GM18511 (cell line): ENCODE data around the gene PDE3A.
"Not testable (repeated sequence)": the region's sequence is repeated elsewhere in the genome, so short reads cannot be mapped to it uniquely, and the experiment has no call there.

Experiments used
- ATAC-seq: cut with Tn5 transposase; IDR thresholded peaks from one replicate; pipeline ENCODE4 v1.9.1; 2021; ENCODE audit warnings: mild to moderate bottlenecking, moderate library complexity; ENCODE audit not compliant: unreplicated experiment

Gene PDE3A

DNA sequence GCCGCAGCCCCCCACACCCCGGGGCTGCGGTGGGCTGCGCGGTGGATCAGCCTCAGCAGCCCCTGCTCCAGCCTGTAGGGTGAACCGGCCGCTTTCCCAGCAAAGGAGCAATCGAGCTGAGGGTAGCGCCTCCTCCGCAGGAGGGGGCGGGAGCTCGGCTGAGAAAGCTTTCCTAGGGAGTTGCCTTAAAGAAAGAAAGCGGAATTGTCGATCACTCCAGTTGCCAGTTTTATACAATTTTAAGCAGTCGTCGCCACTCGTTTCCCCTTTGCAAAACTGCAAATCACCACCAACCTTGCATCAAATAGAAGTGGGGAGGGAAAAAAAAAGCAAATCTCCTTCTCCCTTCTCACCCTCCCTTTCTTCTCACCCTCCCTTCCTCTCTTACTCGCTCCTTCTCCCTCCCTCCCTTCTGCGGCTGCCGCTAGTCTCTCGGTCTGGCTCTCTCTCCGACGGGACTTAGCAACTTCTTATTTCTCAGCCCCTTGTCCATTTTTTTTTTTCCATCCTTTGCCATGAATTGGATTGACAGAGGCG is at the start of gene PDE3A:
TSS of gene PDE3A (plus strand) at position 424 of the 537 bp plus-strand sequence. CDS start 748 bp downstream, outside the sequence.
- no peak for ATAC-seq

DNA sequence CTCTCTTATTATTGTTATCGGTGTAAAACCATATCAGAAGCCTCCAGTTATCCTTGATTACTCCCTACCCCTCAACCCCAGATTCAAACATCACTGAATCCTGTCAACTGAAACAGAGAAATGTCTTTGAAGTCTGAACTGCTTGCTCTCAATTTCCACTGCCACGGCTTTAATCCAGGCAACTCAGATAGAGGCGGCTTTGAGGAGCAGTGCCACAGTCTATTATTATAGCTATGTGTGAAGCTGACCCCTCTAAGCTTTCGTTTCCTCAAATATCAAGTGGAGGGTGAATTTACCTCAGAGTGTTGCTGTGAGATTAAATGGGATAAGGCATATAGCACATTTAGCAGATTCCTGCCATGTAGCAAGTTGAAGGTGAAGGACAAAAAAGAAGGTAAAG is 49.0 kb upstream of the PDE3A start:
- ATAC-seq: no peak

- ATAC-seq: no peak
These were observed 47.8 kb upstream of the PDE3A start for GRCh38 chr12:20320552-20320951.

- not testable (repeated sequence) for ATAC-seq
These were observed 37.4 kb upstream of the PDE3A start for GRCh38 chr12:20330826-20331505.

DNA sequence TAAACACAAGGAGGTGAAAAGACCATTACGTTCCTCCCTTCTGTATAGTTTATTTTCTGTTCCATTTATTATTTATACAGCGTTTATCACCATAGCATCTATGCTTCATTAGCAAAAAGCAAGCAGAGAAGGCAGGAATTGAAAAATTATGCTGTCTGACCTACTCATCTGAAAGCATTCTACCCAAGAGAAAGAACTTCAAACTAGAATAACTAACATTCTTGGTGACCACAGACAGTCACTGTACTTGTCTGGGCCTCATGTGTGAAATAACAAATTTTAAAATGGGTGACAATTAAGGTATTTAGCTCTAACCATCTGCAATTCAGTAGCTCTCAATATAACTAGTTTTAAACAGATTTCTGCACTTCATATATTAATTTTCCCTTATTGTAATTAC is 29.3 kb upstream of the PDE3A start:
- ATAC-seq: no peak

DNA sequence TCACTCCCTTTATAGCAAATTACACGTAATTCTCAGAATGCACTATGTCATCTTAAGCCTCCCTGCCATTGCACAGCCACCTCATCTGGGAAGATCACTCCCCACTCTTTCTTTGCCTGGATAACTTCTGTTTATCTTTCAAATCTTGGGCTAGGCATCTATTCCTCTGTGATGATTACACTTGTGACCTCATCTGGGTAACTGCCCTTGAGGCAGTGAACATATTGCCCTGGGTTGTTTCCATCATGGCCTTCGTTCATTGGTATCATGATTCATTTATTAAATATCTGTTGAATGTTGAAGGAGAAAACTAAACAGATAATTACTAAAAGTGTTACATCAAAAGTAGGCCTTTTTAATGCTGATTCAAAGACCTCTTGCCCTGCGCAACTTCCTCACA is 26.2 kb upstream of the PDE3A start:
- ATAC-seq: no peak

GRCh38 chr12:20345866-20346265 is 22.5 kb upstream of the PDE3A start:
- no peak for ATAC-seq

GRCh38 chr12:20350026-20350425 is 18.3 kb upstream of the PDE3A start:
- ATAC-seq: no peak

DNA sequence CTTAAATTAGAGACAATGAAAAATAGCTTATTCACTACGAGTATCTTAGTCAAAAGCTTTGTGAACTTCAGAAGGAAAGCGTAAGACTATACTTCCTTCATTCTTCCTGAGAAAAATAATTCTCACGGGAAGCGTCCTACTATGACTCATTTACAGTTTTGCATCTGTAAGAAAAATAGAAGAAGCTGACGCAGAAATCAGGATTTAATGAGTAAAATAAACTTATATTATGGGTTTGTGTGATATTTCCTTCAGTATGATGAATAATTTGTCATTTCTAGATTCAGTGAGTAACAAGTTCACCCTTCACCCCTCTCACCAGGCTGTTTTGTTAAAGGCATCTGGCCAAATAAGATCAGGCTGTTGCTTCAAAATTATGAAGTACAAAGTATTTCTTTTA is 17.8 kb upstream of the PDE3A start:
- ATAC-seq: no peak

DNA sequence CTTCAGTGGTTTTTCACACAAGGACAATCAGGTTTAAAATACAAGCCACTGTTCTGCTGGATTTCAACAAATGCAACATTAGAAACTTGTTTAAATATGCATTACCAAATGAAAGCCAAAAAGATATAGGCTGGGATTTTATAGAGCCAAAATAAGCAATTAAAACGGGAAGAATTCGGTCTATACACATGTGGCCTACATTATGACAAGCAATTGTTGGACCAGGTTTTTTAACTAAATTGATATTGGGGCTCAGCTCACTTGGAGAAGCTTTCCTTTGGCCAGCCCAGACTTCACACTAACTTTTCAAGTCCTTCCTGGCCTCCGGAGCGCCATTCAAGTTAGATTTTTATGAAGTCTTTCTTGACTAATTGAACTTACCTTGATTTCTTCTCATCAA is 16.9 kb upstream of the PDE3A start:
- ATAC-seq: no peak

- no peak for ATAC-seq
These were observed 12.3 kb upstream of the PDE3A start for GRCh38 chr12:20356048-20356447.

GRCh38 chr12:20360407-20360806 is 7.9 kb upstream of the PDE3A start:
- ATAC-seq: no peak

DNA sequence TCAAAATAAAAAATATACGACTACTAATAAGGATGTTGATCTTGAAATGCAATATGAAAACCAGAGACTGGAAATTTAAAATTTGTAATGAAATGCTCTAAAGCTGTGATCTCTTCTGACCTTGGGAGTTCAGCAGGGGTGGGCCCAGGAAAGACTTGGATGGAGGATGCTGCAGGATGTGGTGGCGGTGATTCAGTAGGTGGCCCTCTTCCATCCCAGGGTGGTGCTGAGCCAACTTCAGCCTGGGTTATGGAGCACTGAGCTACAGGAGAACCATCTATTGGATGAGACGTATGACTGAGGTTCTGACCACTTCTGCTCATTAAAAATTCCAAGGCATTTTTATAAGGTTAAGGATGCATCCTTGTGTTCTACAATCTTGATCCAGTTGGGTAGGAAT is 6.9 kb upstream of the PDE3A start:
- no peak for ATAC-seq

- no peak for ATAC-seq
These were observed 3.8 kb upstream of the PDE3A start for GRCh38 chr12:20364501-20364900.

- ATAC-seq: no peak
These were observed 1.4 kb upstream of the PDE3A start for GRCh38 chr12:20366776-20367409.

GRCh38 chr12:20367583-20368113 is 689 bp upstream of the PDE3A start:
- no peak for ATAC-seq

DNA sequence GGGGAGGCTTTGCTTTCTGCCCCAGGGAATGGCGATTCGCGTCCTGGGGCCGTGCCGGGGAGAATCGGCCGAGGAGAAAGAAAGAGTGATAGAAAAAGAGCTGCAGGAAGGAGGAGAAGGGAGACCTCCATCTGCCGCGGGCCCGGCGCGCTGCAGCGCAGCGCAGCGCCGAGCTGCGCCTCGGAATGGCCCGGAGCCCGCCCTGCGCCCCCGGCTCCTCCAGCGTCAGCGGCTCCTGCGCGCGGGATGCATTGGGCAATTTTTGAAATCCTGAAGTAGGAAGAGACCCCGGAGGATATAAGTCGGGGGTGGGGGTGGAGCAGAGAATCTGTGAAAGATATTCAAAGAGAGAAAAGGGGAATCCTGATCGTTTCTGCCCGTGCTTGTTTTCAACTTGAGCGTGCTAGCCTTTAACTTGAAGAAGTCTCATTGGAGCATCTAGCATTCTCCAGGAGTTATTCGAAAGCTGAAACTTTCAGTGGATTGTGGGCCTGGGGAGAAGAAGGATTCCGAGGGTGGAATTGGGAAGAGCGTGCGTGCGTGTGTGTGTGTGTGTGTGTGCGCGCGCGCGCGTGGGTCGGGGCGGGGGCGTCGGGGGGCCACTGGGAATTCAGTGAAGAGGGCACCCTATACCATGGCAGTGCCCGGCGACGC is 441 bp downstream of the PDE3A start:
- ATAC-seq: no peak

DNA sequence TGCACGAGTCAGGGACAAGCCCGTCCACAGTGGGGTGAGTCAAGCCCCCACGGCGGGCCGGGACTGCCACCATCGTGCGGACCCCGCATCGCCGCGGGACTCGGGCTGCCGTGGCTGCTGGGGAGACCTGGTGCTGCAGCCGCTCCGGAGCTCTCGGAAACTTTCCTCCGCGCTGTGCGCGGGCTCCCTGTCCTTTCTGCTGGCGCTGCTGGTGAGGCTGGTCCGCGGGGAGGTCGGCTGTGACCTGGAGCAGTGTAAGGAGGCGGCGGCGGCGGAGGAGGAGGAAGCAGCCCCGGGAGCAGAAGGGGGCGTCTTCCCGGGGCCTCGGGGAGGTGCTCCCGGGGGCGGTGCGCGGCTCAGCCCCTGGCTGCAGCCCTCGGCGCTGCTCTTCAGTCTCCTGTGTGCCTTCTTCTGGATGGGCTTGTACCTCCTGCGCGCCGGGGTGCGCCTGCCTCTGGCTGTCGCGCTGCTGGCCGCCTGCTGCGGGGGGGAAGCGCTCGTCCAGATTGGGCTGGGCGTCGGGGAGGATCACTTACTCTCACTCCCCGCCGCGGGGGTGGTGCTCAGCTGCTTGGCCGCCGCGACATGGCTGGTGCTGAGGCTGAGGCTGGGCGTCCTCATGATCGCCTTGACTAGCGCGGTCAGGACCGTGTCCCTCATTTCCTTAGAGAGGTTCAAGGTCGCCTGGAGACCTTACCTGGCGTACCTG is 1.1 kb downstream of the PDE3A start:
- no peak for ATAC-seq

- ATAC-seq: no peak
These were observed 1.7 kb downstream of the PDE3A start for GRCh38 chr12:20370014-20370386.

- no peak for ATAC-seq
These were observed 2.7 kb downstream of the PDE3A start for GRCh38 chr12:20370866-20371519.
